ENCODE data around the gene SCARB2.

- TF ChIP-seq CTCF (conservative IDR thresholded peaks at IDR 0.05; ENCODE audit: low read depth, low read length) (no peak), MAFK (IDR thresholded peaks at IDR 0.05; ENCODE audit: low read depth, low read length) (no peak), POLR2A (IDR thresholded peaks at IDR 0.05; ENCODE audit: low read depth, low read length) (no peak), ELK1 (IDR thresholded peaks at IDR 0.05; ENCODE audit: borderline replicate concordance, low read depth, low read length) (no peak), RCOR1 (IDR thresholded peaks at IDR 0.05; ENCODE audit: insufficient replicate concordance, low read length) (no peak), CEBPB (IDR thresholded peaks at IDR 0.05; ENCODE audit: low read depth, low read length) (no peak)
These were observed 12.3 kb downstream of the SCARB2 start for GRCh38 chr4:76201276-76201675.
